HuH-7.5 (cell line): ENCODE data around the gene EED.
"Not testable (repeated sequence)": the region's sequence is repeated elsewhere in the genome, so short reads cannot be mapped to it uniquely, and the experiment has no call there.

Experiments
- DNase-seq: peaks from one replicate; pipeline ENCODE4 v3.0.0; 2011; ENCODE audit warnings: low spot score

The EED gene

DNA sequence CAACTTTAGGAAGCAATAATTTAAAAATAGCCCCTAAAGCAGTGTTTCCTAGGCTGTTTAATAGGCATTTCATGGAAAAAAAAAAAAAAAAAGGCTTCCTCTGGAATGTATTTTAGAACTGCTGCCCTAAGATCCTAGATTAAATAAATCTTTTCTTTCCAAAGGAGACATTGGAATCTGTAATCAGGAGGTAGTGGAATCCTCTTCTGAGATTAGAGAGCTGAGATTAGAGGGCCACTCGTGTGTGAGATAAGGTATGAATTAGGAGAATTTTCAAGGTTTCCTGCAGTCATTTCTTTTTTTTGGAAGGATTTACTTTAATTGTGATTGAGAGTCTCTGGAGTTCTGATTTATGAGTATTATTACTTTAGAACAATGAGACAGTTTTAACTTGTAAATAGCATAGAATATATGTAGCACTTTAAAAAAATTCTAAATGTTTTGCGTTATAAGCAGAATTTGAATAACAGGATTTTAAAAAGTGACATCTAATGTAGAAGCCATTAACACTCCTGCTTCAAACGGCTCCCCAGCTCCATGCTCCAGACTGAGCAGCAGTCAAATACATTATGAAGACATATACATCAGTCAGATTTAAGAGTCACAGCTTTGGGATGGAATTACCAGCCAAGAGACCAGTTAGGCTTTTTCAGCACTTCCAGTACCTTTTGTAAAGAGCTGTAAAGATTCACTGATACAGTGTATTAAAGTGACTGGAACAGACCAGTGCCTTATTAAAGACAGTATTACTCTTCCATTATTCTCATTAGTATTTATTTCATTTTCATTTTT is 5.0 kb downstream of the EED start:
- DNase-seq, result no peak

- DNase-seq, result no peak
Measured at GRCh38 chr11:86251345-86251744, 6.8 kb downstream of the EED start.

DNA sequence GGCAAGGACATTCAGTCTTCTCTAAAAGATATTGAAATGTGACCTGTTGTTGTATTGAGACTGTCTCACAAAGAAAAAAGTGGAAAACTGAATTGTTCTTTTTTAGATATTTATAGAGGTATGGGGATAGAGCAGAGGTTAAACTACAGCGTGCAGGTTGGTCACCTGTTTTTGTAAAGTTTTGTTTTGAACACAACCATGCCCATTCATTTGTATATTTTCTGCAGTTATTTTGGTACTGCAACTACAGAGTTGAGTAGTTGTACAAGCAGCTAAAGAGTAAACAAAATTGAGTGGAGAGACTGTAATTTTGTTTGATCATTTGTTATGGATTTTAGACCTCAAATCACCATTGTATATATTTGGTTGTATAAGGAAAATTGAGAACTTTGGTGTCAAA is 11.3 kb downstream of the EED start:
- DNase-seq, result no peak

DNA sequence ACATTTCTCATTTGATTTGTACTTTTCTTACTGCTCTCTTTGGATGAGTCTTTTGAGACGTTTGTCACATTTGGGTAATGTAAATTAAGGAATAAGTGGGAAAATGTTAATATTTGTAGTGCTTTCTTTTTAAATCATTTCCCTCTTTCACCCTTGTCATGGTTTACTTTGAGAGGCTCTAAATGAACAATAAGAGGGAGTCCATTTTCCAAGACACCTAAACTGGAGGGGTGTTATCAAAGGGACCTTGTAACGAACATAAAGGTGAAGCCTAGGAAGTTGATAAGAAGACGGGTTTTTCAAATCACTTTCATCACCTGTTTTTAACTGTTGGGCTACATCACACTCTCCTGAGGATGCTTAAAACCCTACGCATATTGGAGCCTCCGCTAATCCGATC is 12.1 kb downstream of the EED start:
- no peak for DNase-seq

DNA sequence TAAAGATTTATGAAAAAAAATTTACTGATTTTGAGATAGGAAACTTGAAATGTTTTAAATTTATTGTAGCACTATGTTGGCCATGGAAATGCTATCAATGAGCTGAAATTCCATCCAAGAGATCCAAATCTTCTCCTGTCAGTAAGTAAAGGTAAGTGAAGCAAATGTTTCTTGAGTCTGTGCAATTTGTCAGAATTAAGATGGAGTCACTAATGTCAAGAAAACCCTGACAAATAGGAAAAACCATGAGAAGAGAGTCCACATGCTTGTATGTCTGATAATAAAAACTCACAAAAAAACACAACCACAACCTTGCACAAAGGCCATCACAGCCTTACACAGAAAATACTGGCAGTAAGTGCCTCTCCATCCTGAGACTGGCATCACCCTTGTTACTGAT is 12.9 kb downstream of the EED start:
- DNase-seq, result no peak

DNA sequence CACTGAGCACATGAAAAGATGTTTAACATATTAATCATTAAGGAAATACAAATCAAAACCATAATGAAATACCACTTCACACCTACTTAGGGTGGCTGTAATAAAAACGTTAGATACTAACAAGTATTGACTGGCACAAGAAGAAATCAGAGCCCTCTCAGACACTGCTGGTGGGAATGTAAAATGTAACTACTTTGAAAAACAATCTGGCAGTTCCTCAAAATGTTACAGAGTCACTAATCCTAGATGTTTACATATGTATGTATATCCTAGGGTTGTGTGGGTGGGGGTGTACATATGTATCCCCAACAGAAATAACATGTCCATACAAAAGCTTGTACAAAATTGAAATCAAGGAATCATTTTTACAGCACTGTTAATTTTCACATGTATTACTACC is 15.2 kb downstream of the EED start:
- DNase-seq, result no peak

GRCh38 chr11:86261328-86261727 is 16.8 kb downstream of the EED start:
- no peak for DNase-seq

DNA sequence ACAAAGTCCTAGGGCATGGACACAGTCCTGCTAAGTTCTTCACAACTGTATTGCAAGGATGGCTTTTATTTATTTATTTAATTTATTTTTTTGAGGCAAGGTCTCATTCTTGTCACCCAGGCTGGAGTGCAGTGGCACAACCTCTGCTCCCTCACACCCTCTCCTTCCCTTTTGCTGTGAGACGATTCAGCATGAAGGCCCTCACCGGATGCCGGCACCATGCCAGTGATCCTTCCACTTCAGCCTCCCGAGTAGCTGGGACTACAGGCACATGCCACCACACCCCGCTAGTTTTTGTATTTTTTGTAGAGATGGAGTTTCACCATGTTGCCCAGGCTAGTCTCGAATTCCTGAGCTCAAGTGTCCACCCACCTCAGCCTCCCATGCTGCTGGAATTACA is 17.8 kb downstream of the EED start:
- DNase-seq, result no peak

- DNase-seq, result no peak
Measured at GRCh38 chr11:86264649-86265048, 20.1 kb downstream of the EED start.

DNA sequence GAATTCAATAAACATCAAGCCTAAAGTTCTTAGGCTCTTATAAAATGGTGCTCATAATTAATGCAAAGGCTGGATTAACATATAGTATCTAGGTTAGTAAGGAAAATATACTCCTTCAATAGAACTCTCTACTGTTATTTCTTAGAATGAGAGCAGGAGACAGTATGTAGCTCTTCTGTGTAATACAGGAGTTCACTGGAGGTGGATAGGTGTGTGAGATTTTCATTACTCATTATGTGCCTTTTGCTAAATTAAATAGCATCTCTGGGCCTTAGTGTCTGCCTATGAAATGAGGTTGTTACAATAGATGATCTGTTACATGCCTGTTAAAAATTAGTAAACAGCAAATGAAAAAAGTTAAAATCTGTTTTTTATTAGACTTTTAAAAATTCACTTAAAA is 20.6 kb downstream of the EED start:
- no peak for DNase-seq

GRCh38 chr11:86269645-86270044 is 25.1 kb downstream of the EED start:
- no peak for DNase-seq

- no peak for DNase-seq
Measured at GRCh38 chr11:86274503-86274902, 29.9 kb downstream of the EED start.

GRCh38 chr11:86274999-86275398 is 30.4 kb downstream of the EED start:
- DNase-seq, result no peak

DNA sequence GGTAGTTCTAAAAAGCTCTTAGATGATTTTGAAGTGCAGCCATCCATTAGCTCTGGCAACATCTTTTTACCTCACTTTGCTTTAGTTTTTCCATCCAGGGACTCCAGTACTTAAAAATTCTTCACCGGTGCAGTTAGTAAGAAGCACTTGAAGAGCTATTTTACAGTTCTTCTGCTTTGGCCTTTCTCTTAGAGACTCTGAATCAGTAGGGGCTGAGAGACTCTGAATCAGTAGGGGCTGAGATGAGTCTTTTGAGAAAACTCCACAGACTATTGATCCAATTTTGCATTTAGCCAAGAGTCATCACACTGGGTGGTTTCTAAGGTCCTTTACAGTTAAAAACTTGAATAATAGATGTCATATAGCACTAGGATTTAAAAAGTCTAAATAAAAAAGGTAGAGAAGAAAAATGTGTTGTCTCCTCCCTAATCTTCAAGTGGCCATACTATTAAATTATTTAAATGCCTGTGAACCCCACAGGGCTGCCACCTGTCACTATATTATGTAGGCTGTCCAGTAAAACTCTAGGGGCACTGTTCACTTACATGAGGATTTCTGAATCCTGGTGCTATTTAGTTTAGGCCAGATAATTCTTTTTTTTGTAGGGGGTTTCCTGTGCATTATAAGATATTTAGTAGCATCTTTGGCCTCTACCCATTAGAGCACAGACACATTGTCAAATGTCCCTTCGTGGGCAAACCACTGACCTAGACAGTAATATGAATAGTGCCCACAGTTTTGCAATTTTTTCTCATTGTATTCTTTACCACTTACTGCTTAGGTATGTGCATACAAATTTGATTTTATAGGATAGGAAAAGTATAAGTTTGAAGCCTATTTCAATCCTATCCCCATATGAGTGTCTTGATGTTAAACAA is 31.2 kb downstream of the EED start:
- no peak for DNase-seq

DNA sequence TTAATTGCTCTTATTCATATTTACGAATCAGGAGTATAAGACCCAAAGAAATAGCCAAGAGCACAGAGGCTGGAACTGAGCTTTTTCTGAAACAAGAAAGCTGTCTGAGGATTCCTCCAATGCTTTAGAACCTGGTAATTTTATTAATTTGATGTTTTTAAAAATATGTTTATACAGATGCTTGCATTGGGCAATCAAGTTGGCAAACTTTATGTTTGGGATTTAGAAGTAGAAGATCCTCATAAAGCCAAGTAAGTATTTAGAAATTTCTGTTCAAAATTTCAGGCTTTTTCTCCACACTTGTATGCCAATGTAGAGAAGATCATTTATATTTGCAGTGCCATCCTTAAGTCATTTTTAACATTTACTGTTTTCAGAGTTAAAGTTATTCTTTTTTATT is 33.2 kb downstream of the EED start:
- no peak for DNase-seq

GRCh38 chr11:86278226-86278625 is 33.7 kb downstream of the EED start:
- DNase-seq, result no peak

DNA sequence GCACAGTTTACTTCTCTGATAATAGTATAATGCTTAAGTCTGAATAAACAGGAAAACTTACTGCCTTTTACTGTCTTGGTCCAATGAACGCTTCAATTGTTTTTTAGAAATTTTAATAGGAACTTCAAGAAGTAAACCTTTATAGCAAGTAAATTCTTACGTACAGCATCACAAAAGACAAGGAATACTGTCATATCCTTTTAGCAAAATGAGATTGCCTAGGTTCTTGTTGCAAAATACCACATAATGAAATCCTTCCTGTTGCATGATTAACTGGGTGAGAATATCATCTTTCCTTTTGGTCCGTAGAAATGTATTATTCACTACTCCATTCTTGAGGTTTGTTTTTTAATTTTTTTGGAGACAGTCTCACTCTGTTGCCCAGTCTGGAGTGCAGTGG is 35.2 kb downstream of the EED start:
- no peak for DNase-seq

GRCh38 chr11:86287468-86287796 is 42.9 kb downstream of the EED start:
- no peak for DNase-seq

DNA sequence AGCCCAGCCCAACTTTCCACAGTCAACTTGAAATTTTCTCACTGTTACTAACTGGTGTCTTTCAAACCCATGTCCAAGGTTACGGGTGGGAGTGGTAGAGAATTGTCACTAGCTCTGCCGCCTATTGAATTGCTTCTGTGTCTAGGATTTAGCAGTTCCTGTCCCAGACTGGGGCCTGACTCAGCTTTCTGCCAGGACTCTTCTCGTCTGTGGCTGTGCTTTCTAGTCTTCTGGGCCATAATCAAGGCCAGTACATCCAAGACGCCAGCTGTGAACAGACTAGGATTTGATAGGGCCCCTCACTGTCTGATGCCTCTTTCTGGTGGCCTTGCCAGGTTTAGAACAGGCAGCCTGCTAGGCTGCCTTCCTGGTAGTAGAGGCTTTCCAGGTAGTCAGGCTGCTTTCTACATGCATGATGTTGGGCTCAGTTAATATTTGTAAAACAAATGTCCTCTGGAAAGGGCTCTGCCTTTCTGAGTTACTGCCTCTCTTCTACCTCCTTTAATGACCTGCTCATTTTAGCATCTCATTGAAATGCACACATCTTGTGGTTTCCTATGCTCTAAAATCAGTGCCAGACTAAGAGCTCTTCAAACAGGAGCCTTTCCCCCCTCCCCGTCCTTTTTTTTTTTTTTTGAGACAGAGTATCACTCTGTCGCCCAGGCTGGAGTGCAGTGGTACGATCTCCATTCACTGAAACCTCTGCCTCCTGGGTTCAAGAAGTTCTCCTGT is 44.4 kb downstream of the EED start:
- DNase-seq, result no peak

- not testable (repeated sequence) for DNase-seq
Measured at GRCh38 chr11:86289508-86290280, 45.1 kb downstream of the EED start.

- no peak for DNase-seq
Measured at GRCh38 chr11:86291466-86292262, 47.1 kb downstream of the EED start.
